Dermis blood vessel endothelial cell (primary cell): ENCODE results near the gene BEX3. TPM values are rescaled to one million over a fixed set of nuclear protein-coding genes. Genes with fewer than 3 reads are reported as not detected.

ENCODE experiments used
- total RNA-seq: library from RNA; depleted of rRNA; stranded (reverse); fragments of >200 nt; gene quantifications from 2 replicates; pipeline ENCODE4 v1.2.3, GENCODE V29; 2014

The BEX3 gene
- total RNA-seq, 1 donor from 2014 or later: 258 TPM

Other genes with a start within 250 kb of the BEX3 start
- 24.9 and 26.2 TPM in 2 replicates for gene BEX4, start 161.4 kb upstream of the BEX3 start, total RNA-seq
- 81.3 and 90.5 TPM in 2 replicates for gene TCEAL8, start 121.4 kb upstream of the BEX3 start, total RNA-seq
- gene TCEAL5, start 99.8 kb upstream of the BEX3 start, total RNA-seq: not detected in 2 replicates
- 0.56 and 0.68 TPM in 2 replicates for gene BEX2, start 65.5 kb upstream of the BEX3 start, total RNA-seq
- 0.28 and 1.2 TPM in 2 replicates for gene TCEAL7, start 46.3 kb upstream of the BEX3 start, total RNA-seq
- 112 and 140 TPM in 2 replicates for gene TCEAL9, start 20.0 kb upstream of the BEX3 start, total RNA-seq
- gene RAB40A, start 143.0 kb downstream of the BEX3 start, total RNA-seq: 0.05 TPM in 1 of 2 replicates, not detected in the other
- 41.6 and 48.5 TPM in 2 replicates for gene TCEAL4, start 209.0 kb downstream of the BEX3 start, total RNA-seq
- gene TCEAL3, start 231.4 kb downstream of the BEX3 start, total RNA-seq: 8.0 and 8.4 TPM in 2 replicates